ENCODE data around the gene CCND1. TPM values are rescaled to one million over a fixed set of nuclear protein-coding genes. Genes with fewer than 3 reads are reported as not detected.
A peak's percentile ranks its signal among the peaks of the same experiment; 100 is the strongest.

CCND1 gene
- total and polyA plus RNA-seq, 7 donors, result 7.7 to 56.8 (median 15.0) TPM

GRCh38 chr11:69664103-69664775 lies 23.3 kb downstream of the CCND1 start:
- no peak overlapping the region for H3K27ac ChIP-seq
- H3K27me3 ChIP-seq, result no peaks in the 10 kb centered on the region
- no peak for TF ChIP-seq POLR2AphosphoS5 (IDR thresholded peaks at IDR 0.05)
- TF ChIP-seq EP300 (IDR thresholded peaks at IDR 0.05), result no peak
- TF ChIP-seq CTCF (IDR thresholded peaks at IDR 0.05), result no peak
- TF ChIP-seq POLR2A (IDR thresholded peaks at IDR 0.05), result no peak
- no peaks in the 10 kb centered on the region for H3K4me1 ChIP-seq
- intact Hi-C loops (cut with DNase I), result no loop called here
- DNase-seq, result peak; percentile 51
- WGBS, 2 donors, result 94 to 96% methylated on average over 17 of the region's 17 CpGs
- H3K4me3 ChIP-seq, result no peak overlapping the region
- peaks cover 0 to 71% (median 13%) of the 10 kb centered on the region in 4 donors for H3K36me3 ChIP-seq
- H3K9me3 ChIP-seq, result no peaks in the 10 kb centered on the region

- H3K4me3 ChIP-seq, result no peak overlapping the region
- intact Hi-C loops (cut with DNase I), result no loop called here
Observed at GRCh38 chr11:69664901-69665300, 23.9 kb downstream of the CCND1 start.

GRCh38 chr11:69665669-69666068 lies 24.7 kb downstream of the CCND1 start:
- intact Hi-C loops (cut with DNase I), result no loop called here
- Histone ChIP-seq H3K4me1 (peaks cover 0 to 13% (median 9%) of the 10 kb centered on the region in 4 donors), H3K36me3 (peaks cover 0 to 72% (median 15%) of the 10 kb centered on the region in 4 donors), H3K27me3 (no peaks in the 10 kb centered on the region), H3K27ac (no peak overlapping the region), H3K4me3 (no peak overlapping the region), H3K9me3 (no peaks in the 10 kb centered on the region)
- peak; percentile 6 for DNase-seq
- TF ChIP-seq EP300 (IDR thresholded peaks at IDR 0.05), result no peak
- TF ChIP-seq CTCF (IDR thresholded peaks at IDR 0.05), result no peak
- no peak for TF ChIP-seq POLR2A (IDR thresholded peaks at IDR 0.05)
- no peak for TF ChIP-seq POLR2AphosphoS5 (IDR thresholded peaks at IDR 0.05)
- WGBS, 2 donors, result 94 to 97% methylated on average over 11 of the region's 11 CpGs

More at GRCh38 chr11:69664901-69665300, 23.9 kb downstream of the CCND1 start:
- Histone ChIP-seq H3K36me3 (peaks cover 0 to 75% (median 15%) of the 10 kb centered on the region in 4 donors), H3K9me3 (no peaks in the 10 kb centered on the region), H3K4me1 (peaks cover 0 to 6% (median 2%) of the 10 kb centered on the region in 4 donors), H3K27ac (no peak overlapping the region), H3K27me3 (no peaks in the 10 kb centered on the region)
- TF ChIP-seq CTCF (IDR thresholded peaks at IDR 0.05) (no peak), POLR2A (IDR thresholded peaks at IDR 0.05) (no peak), EP300 (IDR thresholded peaks at IDR 0.05) (no peak), POLR2AphosphoS5 (IDR thresholded peaks at IDR 0.05) (no peak)
- WGBS, 2 donors, result 94 to 95% methylated on average over 8 of the region's 8 CpGs
- peak; percentile 42 for DNase-seq

- DNase-seq, result peak; percentile 40
- TF ChIP-seq CTCF (IDR thresholded peaks at IDR 0.05), result no peak
- no peak for TF ChIP-seq POLR2A (IDR thresholded peaks at IDR 0.05)
- no peak for TF ChIP-seq EP300 (IDR thresholded peaks at IDR 0.05)
- no peak for TF ChIP-seq POLR2AphosphoS5 (IDR thresholded peaks at IDR 0.05)
- Histone ChIP-seq H3K27me3 (no peaks in the 10 kb centered on the region), H3K27ac (no peak overlapping the region), H3K36me3 (peaks cover 0 to 68% (median 16%) of the 10 kb centered on the region in 4 donors), H3K4me1 (peaks cover 0 to 13% (median 9%) of the 10 kb centered on the region in 4 donors), H3K4me3 (no peak overlapping the region), H3K9me3 (no peaks in the 10 kb centered on the region)
- 95 to 96% methylated on average over 14 of the region's 14 CpGs for WGBS, 2 donors
- intact Hi-C loops (cut with DNase I), result no loop called here
Observed at GRCh38 chr11:69666261-69666660, 25.3 kb downstream of the CCND1 start.
